ENCODE data around the gene CABLES1.
"Not testable (repeated sequence)": the region's sequence is repeated elsewhere in the genome, so short reads cannot be mapped to it uniquely, and the experiment has no call there.

- TF ChIP-seq CTCF (IDR thresholded peaks at IDR 0.05 in 4 of 5, conservative IDR thresholded peaks at IDR 0.05 in 1 of 5); POLR2A (IDR thresholded peaks at IDR 0.05): not testable (repeated sequence)
Observed at GRCh38 chr18:23241833-23242496, 106.7 kb downstream of the CABLES1 start.
